ENCODE measurements around the gene EPS8.

EPS8 gene

DNA sequence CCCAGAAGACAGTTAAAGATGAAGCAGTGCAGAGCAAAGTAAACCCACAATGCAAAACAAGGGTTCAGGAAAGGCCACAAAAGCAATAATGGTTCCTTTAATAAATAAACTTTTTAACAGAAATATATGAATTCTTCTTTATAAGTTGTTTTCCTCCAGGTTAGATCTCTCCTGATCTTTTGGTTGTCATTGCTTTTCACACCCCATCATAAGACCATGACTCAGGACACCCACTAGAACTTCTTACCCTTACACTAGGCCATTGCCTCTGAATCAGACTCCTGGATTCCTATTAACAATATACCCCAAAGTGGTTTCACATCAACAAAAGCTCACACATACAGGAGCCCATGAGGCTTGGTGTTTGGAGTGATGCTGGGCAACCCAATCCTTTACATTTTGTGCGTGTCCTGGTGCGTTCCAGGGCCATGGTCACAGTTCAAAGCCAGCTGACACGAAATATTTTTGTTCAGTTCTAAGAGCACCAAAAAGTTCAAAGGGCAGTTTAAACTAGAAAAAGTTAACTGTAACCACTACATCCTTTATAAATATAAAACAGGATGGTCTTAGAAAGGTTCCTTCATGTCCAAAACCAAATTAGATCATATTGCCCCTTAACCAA, 187.0 kb downstream of the EPS8 start:
- no peak for DNase-seq (ENCODE audit: low read depth in 3 of 3)

DNA sequence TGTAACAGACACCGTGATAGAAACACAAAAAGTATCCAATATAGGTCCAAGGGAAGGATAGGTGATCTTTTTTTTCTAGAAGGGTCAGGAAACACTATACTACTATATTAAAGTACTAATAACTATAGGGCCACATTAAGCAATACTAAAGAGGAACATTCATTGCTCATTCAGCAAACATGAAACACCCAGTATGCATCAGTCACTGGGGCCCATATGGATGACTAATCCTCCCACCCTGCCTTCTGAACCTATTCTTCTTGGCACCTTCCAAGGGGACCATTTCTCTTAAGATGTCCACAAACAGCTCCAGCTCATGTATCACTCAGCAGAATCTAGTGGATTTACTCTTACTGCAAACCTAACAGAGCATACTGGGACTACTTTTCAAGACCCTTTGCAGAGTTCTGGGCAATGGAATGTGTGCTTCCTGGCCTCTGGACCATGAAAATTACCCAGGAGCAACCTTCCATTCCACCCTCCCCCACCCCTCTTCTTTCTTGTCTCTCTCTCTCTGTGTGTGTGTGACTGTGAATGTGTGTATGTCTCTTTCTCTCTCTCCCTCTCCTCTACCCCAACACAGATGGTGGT, 187.9 kb downstream of the EPS8 start:
- no peak for DNase-seq (ENCODE audit: low read depth in 3 of 3)

DNA sequence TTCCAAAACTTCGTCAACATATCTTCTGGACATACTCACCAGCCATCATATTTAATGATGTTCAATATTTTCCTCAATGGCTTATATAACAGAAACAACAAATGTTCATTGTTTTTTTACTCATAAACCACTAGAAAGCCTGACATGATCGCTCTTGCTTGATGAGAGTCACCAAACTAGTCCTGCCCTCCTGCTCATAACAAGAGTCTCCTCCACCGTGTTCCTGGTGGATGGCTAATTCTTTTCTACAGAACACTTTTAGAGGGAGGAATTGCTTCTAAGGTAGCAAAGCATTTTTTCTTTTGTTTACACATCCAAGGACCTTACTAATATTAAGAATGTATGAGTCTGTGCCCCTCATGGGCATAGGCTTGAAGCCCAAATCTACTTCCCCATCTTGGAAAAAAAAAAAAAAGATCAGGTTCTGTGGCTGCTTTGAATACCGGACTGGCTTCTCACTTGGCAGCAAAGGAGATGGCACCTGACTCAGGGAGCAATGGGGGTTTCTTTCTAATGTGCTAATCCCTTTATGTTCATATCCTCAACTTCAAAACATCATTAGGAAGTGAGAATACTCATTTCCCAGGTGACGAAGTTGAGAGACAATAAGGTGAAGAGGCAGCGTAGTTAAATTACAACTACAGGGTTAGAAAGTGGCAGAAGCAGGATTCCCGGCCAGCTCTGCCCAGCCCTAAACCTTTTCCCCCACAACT, 188.8 kb downstream of the EPS8 start:
- DNase-seq (ENCODE audit: low read depth in 3 of 3) = no peak

DNA sequence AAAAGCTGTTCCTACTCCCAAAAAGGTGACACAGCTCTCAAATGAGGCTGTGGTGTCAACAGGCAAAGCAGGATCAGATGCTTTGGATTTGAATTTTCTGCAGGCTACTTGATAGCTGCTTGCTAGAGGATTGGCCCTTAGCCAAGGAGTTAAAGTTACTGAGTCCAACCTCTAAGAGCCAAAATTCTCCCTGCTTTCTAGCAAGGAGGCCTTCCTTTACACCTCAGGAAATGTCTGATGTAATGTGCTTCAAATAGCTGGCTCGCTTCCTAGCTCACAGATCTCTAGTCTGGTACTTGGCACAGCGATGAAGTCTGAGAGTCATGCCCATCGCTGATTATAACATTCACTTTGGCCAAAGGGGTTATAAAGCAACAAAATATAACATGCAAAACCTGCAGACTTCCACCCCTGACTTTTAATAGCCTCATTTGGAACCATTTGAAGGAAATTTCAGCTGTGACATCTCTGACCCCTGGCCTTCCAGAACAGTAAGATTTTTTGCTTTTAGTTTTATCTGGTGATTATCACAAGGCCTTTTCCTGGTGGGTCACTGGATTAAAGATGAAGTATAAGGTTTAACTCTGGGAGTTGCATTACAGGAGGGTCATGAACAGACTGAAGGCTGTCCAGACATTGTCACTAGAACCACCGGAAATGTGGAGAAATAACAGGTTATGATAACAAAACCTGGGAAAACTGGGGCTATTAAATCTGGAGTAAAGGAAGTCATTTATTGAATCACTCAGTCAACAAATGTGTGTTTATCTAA, 189.7 kb downstream of the EPS8 start:
- DNase-seq (ENCODE audit: low read depth in 3 of 3) = no peak

DNA sequence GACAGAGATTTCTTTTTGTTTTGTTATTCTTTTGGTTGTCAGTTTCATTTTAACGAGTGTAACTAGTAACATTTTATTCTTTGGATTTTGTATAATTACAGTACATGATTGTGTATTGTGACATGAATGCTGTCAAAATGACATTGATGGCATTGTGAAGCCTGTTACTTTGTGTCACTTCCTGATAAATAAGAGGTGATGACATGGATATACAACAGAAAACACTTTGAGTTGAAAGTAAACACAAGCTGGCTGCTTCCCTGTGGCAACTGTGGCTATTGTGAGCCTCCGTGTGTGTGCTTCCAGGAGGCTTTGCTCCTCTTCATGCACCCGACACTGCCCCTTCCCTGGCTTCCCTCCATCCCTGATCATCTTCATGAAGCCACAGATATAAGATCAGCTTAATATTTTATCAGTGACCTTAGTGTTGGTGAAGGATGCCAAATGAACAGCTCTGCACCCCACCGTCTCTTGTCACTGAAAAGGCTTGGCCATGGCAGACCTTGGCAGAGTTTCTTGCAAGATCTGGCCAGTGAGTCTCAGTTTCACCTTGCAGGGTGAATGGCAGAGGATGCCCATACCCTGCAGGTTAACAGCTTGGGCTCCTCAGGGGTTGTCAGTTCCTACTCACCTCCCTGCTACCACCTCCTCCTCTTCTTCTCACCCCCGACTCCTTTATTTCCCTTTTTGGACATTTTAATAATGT, 191.9 kb downstream of the EPS8 start:
- DNase-seq (ENCODE audit: low read depth in 3 of 3) = no peak

DNA sequence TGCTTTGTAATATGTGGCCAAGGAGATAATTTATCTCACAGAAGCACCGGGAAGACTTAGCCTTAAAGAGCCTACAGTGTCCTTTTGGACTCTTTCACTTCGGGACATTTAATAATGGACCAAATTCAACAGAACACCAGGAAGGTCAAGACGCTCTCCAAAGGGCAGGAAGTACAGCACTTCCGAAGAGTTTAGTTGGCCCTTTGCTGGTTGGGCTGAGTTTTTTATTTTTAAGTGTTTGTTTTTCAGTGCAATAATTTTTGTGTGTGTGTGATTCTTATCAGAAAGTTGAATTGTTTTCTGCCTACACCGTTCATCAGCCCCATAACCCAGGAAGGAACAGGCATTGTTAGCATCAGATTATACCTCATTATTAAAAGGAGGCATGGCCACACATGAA, 193.0 kb downstream of the EPS8 start:
- no peak for DNase-seq (ENCODE audit: low read depth in 3 of 3)

DNA sequence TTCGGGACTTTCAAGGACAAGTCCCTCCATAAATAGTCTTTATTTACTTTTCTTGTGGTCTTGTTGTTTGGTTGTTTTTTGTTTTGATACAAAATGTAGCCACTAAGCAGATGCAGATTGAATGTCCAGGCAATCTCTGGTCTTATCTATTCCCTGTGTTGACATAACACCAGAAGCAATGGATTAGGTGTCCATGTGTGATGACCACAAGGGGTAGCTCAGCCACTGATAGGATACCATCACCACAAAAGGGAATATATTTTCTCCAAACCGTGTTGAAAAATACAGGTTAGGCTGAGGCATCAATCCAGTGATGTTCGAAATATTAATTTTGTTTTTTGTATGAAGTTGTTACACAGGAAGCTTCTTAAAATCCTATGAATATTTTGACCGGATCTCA, 196.3 kb downstream of the EPS8 start:
- no peak for DNase-seq (ENCODE audit: low read depth in 3 of 3)

DNA sequence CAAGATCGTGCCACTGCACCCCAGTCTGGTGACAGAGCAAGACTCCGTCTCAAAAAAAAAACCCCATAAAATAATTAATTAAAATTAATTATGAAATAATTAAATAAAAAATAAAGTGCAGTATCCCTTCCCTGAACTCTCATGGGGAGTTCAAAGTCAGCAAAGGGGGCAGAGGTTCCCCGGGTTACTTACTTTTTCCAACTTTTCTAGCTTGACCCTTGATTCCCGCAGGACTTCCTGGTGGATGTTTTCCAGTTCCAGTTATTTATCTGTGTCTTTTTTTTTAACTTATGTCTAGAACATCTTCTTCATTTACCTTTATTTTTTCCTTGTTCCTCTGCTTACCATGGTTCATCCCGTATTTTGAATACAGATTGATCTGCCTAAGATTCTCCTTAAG, 197.4 kb downstream of the EPS8 start:
- DNase-seq (ENCODE audit: low read depth in 3 of 3) = no peak

DNA sequence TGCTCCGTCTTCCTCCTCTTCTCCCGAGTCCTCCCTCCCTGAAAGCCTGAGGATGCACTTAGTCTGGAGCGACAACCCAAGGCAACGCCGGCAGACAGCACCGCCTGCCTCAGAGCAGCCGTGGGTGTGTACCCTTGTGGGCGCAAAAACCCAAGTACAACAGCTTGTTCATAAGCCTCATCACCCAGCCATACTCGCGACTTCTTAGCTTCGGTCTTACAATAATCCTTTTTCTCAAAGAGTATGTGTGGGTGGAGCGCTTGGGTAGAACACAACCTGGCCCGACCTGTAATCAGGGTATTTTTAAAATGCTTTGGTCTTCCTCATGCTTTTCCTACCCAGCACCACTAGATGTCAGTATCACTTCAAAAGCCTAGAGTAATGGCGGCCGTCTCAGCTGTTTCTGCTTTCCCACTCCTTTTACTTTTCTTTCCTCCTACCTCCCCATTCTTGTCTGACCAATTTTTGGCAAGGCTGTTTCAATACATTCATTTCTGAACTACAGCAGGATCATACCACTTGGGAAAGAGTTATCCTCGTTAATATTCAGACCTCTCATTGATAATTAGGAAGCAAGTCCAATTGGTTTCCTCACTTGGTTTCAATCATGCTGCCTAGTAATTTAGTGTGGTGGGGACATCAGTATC, 198.9 kb downstream of the EPS8 start:
- DNase-seq (ENCODE audit: low read depth in 3 of 3) = peak; percentile 10 to 18 (median 13)

DNA sequence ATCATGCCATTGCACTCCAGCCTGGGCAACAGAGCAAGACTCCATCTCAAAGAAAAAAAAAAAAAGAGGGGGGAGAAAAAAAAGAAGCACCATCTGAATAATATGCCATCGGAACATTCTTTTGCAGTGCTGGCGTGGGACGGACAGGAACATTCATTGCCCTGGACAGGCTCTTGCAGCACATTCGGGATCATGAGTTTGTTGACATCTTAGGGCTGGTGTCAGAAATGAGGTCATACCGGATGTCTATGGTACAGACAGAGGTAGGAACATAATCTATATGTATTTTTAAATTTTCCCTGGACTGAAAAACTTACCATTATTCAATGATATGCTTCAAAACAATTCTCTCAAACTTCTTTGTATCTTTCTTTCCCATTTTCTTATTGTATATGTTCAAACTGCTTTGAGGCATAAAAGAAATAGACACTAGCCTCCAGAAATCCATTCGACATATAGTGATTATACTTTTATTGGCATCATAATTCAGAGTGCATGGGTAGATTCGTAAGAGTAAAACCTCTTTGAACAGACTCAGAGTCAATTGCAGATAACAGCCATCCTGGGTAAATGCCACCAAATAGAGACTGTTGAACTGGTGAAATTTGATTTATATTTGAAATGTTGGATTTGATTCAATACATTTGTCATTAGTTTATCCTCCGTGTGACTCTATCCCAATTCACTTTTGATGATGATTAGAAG, 199.7 kb downstream of the EPS8 start:
- DNase-seq (ENCODE audit: low read depth in 3 of 3) = no peak

DNA sequence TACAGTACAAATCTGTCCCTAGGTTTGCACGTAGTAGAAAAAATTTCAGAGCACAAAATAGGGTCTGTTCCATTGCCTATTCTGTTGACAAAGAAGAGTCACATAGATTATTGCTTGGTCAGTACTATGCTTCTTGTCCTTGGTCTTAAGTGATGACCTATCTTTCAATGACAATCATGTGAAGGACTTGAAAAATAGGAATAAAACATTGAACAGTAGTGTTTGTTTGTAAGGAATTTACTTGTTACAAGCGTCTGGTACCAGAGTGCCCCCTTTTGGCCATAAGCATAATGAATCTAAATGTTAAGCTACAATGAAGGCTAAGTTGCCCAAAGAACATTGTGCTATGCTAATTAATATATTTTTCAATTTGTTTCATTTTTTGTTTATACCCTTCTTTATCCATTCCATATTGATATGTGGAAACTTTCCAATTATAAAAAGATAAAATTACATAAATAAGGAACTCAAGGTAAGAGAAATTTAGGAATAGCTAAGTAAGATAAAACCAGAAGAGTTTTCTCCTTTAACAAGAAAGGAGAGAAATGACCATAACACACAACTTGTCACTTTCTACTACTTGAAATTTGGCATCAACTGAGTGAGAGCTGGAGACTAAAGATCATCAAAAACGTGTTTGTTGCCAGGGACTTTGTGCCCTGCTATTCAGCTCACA, 204.7 kb downstream of the EPS8 start:
- no peak for DNase-seq (ENCODE audit: low read depth in 3 of 3)

DNA sequence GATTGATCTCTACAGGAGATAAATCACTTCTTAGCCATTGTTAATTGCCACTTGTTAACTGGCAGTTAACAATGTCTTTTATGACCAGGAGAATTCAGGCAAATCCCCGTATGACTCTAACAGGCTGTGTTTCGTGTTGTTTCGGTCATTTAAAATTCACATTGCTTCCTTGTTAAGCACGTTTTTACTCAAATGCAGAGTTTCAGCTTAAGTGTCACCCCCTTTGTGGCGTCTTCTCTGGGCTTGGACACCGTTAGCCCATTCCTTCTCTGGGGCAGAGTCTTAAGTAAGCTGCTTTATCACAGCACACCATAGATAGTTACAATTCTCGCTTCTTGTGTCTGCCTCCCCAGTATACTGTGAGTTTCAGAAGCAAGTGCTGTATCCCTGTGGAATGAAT, 205.4 kb downstream of the EPS8 start:
- no peak for DNase-seq (ENCODE audit: low read depth in 3 of 3)

DNA sequence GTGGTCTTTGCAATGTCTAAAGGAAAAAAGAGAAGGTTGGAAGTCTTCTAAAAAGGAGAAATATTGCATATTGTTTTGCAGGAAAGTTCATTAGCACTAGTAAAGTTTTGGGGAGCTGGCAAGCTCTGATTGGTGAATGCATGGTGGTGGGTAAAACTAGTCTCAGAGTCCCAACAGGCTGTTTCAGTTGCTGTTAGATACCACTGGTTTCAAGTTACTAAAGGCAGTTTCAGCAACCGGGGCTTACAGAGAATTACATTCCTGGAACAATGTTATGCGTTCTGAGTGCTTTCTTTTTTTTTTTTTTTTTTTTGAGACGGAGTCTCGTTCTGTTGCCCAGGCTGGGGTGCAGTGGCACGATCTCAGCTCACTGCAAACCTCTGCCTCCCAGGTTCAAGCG, 208.2 kb downstream of the EPS8 start:
- DNase-seq (ENCODE audit: low read depth in 3 of 3) = no peak

DNA sequence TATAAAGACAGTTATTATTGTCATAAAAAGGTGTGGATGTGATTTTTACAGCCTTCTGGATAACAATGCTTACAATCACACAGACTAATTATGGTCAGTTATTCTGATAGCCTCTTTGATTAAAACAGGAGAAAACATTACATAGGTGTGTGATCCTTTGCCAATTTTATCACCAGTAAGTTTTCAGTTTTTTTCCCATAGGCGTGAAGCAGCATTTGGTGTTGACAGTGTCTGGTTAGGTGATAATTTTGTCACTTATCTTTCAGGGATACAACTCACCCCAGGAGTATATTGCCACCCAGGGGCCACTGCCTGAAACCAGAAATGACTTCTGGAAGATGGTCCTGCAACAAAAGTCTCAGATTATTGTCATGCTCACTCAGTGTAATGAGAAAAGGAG, 208.8 kb downstream of the EPS8 start:
- DNase-seq (ENCODE audit: low read depth in 3 of 3) = no peak

DNA sequence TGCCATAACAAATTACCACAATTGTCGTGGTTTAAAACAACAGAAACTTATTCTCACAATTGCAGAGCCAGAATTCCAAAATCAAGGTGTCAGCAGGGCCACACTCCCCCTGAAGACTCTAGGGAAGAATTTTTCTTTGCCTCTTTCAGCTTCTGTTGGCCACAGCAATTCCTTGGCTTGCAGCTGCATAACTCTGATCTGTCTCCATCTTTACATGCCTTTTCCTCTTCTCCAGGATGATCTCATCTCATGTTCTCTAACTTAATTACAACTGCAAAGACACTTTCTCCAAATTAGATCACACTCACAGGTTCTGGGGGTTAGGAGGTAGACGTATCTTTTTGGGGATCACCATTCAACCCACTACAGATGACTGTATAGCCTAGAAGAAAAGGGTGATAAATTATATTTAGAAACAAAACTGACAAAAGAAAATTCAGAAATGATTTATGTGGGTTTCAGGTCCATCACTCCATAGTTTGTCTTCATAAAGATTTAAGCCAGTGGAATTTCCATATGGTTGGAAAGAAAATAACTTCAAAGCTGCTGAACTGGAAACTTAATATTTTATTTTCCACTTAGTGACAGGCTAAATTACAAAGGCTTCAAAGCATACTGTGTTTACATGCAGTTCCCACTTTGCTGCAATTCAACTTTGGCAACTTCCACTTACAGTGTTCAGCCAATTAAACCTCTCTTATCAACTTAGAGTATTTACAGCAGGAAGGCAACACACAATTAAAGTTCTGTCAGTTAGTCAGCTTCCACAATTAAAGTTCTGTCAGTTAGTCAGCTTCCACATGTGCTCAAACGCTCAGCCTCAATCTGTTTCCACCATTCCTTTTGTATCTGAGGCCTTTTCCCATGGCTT, 213.3 kb downstream of the EPS8 start:
- no peak for DNase-seq (ENCODE audit: low read depth in 3 of 3)

DNA sequence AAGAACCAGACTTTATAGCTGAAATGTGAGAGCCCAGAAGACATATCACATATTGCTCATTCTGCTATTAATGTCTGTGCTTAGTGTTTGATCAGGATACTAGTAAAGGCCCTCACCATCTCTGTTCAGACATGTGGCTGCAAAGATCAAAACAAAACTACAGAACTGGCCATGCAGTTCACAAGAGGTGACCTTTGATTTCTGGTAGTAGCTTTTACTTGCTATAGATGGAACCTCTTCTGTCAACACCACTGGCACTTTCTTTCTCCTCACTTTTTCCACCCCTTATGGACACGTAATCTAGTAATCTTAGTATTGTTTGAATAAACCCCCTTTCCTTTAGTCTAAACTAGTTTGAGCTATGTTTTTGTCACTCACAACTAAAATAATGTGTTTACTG, 214.8 kb downstream of the EPS8 start:
- no peak for DNase-seq (ENCODE audit: low read depth in 3 of 3)
